SH-SY5Y (cell line): ENCODE measurements around the gene TBC1D16.

Experiments used
- GATA2 ChIP-seq: IDR thresholded peaks from 2 replicates; pipeline ENCODE4 v1.6.1; 2011; ENCODE audit warnings: mild to moderate bottlenecking, low read depth, low read length
- GATA3 ChIP-seq: IDR thresholded peaks from 2 replicates; pipeline ENCODE4 v1.6.1; 2011; ENCODE audit warnings: low read depth, mild to moderate bottlenecking, low read length, moderate library complexity

GRCh38 chr17:80029258-80029974 is 6.3 kb downstream of the TBC1D16 start:
- no peak for TF ChIP-seq GATA2
- no peak for TF ChIP-seq GATA3
